Fibroblast of peridontal ligament (primary cell): ENCODE data around the gene PLA2G4D.

Experiments
- DNase-seq: peaks from one replicate; pipeline ENCODE4 v3.0.0-alpha.2; 2010; ENCODE audit errors: extremely low read depth

The PLA2G4D gene

GRCh38 chr15:42090370-42090769 lies 4.0 kb downstream of the PLA2G4D start:
- no peak for DNase-seq

GRCh38 chr15:42089942-42090341 lies 4.4 kb downstream of the PLA2G4D start:
- no peak for DNase-seq

GRCh38 chr15:42088801-42089640 lies 5.3 kb downstream of the PLA2G4D start:
- DNase-seq, result no peak

GRCh38 chr15:42087926-42088800 lies 6.2 kb downstream of the PLA2G4D start:
- no peak for DNase-seq

GRCh38 chr15:42087460-42087859 lies 6.9 kb downstream of the PLA2G4D start:
- no peak for DNase-seq

- no peak for DNase-seq
Observed at GRCh38 chr15:42085721-42086120, 8.6 kb downstream of the PLA2G4D start.

- no peak for DNase-seq
Observed at GRCh38 chr15:42085236-42085605, 9.1 kb downstream of the PLA2G4D start.

- peak; percentile 41 for DNase-seq
Observed at GRCh38 chr15:42084465-42085235, 9.7 kb downstream of the PLA2G4D start.

- no peak for DNase-seq
Observed at GRCh38 chr15:42083916-42084315, 10.4 kb downstream of the PLA2G4D start.

- no peak for DNase-seq
Observed at GRCh38 chr15:42083605-42083908, 10.8 kb downstream of the PLA2G4D start.

GRCh38 chr15:42082823-42083604 lies 11.3 kb downstream of the PLA2G4D start:
- no peak for DNase-seq

GRCh38 chr15:42082141-42082540 lies 12.2 kb downstream of the PLA2G4D start:
- no peak for DNase-seq

- DNase-seq, result no peak
Observed at GRCh38 chr15:42080919-42081830, 13.2 kb downstream of the PLA2G4D start.

- DNase-seq, result peak; percentile 9
Observed at GRCh38 chr15:42080186-42080918, 14.0 kb downstream of the PLA2G4D start.

GRCh38 chr15:42079401-42079908 lies 14.9 kb downstream of the PLA2G4D start:
- no peak for DNase-seq

- DNase-seq, result no peak
Observed at GRCh38 chr15:42078903-42079302, 15.5 kb downstream of the PLA2G4D start.

- no peak for DNase-seq
Observed at GRCh38 chr15:42077689-42078088, 16.7 kb downstream of the PLA2G4D start.

- DNase-seq, result no peak
Observed at GRCh38 chr15:42073418-42073817, 20.9 kb downstream of the PLA2G4D start.

GRCh38 chr15:42072141-42072685 lies 22.1 kb downstream of the PLA2G4D start:
- no peak for DNase-seq
